GM12878 (cell line): ENCODE measurements around the gene EP300. TPM values are rescaled to one million over a fixed set of nuclear protein-coding genes. Genes with fewer than 3 reads are reported as not detected.
A peak's percentile ranks its signal among the peaks of the same experiment; 100 is the strongest.

Experiments
- BACH1 ChIP-seq: fragments of 450-650 bp; IDR thresholded peaks from 2 replicates; pipeline ENCODE4 v1.6.1; 2017; ENCODE audit warnings: mild to moderate bottlenecking, borderline replicate concordance
- BRCA1 ChIP-seq: IDR thresholded peaks from 2 replicates; pipeline ENCODE4 v1.6.1; 2011; ENCODE audit warnings: low read depth, low read length, improper control_type of control experiment
- CTCF ChIP-seq, 3 experiments: IDR thresholded peaks in 2 of 3; conservative IDR thresholded peaks in 1 of 3; 2 replicates each; pipeline ENCODE4 v1.5.1; 2011; ENCODE audit warnings: low read depth in 3 of 3, low read length in 3 of 3, mild to moderate bottlenecking in 3 of 3, control low read depth in 2 of 3, moderate library complexity in 2 of 3, inconsistent platforms in 1 of 3, mixed read lengths in 1 of 3; ENCODE audit not compliant: control insufficient read depth in 2 of 3, insufficient read depth in 1 of 3; ENCODE audit errors: extremely low read depth in 1 of 3
- DPF2 ChIP-seq: fragments of 450-650 bp; IDR thresholded peaks from 2 replicates; pipeline ENCODE4 v1.6.1; 2017; ENCODE audit warnings: mild to moderate bottlenecking
- EED ChIP-seq: sonication (generic); IDR thresholded peaks from 2 replicates; pipeline ENCODE4 v1.6.1; 2016; ENCODE audit warnings: antibody characterized with exemption, low read depth
- EGR1 ChIP-seq, 2 experiments: IDR thresholded peaks; 1 replicate in 1 of 2; 2 replicates in 1 of 2; pipeline ENCODE4 v1.6.1; 2011 to 2012; ENCODE audit warnings: low read depth in 2 of 2, low read length in 2 of 2, borderline replicate concordance in 1 of 2, mild to moderate bottlenecking in 1 of 2, moderate library complexity in 1 of 2
- ESRRA ChIP-seq: IDR thresholded peaks from 2 replicates; pipeline ENCODE4 v1.6.1; 2012; ENCODE audit warnings: mild to moderate bottlenecking, low read length, improper control_type of control experiment
- EZH2 ChIP-seq: IDR thresholded peaks from 2 replicates; pipeline ENCODE4 v1.6.1; 2012; ENCODE audit warnings: low read depth, mild to moderate bottlenecking, control low read depth, inconsistent platforms, low read length, borderline replicate concordance; ENCODE audit not compliant: control insufficient read depth
- HCFC1 ChIP-seq: fragments of 150-350 bp; IDR thresholded peaks from 2 replicates; pipeline ENCODE4 v1.6.1; 2014; ENCODE audit warnings: low read length
- NFXL1 ChIP-seq: fragments of 450-650 bp; IDR thresholded peaks from 2 replicates; pipeline ENCODE4 v1.6.1; 2017; ENCODE audit warnings: antibody characterized with exemption, mild to moderate bottlenecking, borderline replicate concordance
- NR2C1 ChIP-seq: fragments of 450-650 bp; IDR thresholded peaks from 2 replicates; pipeline ENCODE4 v1.6.1; 2017; ENCODE audit warnings: antibody characterized with exemption, mild to moderate bottlenecking, moderate library complexity
- PAX5 ChIP-seq: IDR thresholded peaks from 2 replicates; pipeline ENCODE4 v1.6.1; 2011; ENCODE audit warnings: low read depth, low read length, borderline replicate concordance
- PAX8 ChIP-seq: fragments of 450-650 bp; IDR thresholded peaks from 2 replicates; pipeline ENCODE4 v1.6.1; 2017; ENCODE audit warnings: mild to moderate bottlenecking, moderate library complexity
- POLR2AphosphoS5 ChIP-seq: IDR thresholded peaks from 2 replicates; pipeline ENCODE4 v1.6.1; 2011; ENCODE audit warnings: mild to moderate bottlenecking, low read length, inconsistent platforms
- RAD51 ChIP-seq: fragments of 450-650 bp; IDR thresholded peaks from 2 replicates; pipeline ENCODE4 v1.6.1; 2016; ENCODE audit warnings: moderate library complexity, mild to moderate bottlenecking, inconsistent platforms
- RBBP5 ChIP-seq: fragments of 200-600 bp; sonication (generic); conservative IDR thresholded peaks from 2 replicates; pipeline ENCODE4 v1.6.1; 2016
- RCOR1 ChIP-seq: conservative IDR thresholded peaks from 2 replicates; pipeline ENCODE4 v1.6.1; 2012; ENCODE audit warnings: low read depth, low read length, improper control_type of control experiment
- RUNX3 ChIP-seq: IDR thresholded peaks from 2 replicates; pipeline ENCODE4 v1.6.1; 2012; ENCODE audit warnings: low read length, inconsistent platforms
- SREBF1 ChIP-seq: IDR thresholded peaks from 2 replicates; pipeline ENCODE4 v1.6.1; 2012; ENCODE audit warnings: mild to moderate bottlenecking, low read length
- TARDBP ChIP-seq: IDR thresholded peaks from 2 replicates; pipeline ENCODE4 v1.6.1; 2016; ENCODE audit warnings: borderline replicate concordance
- TCF12 ChIP-seq: IDR thresholded peaks from 2 replicates; pipeline ENCODE4 v1.6.1; 2011; ENCODE audit warnings: low read depth, mild to moderate bottlenecking, low read length
- TCF3 ChIP-seq: IDR thresholded peaks from 2 replicates; pipeline ENCODE4 v1.6.1; 2012; ENCODE audit warnings: low read depth, mild to moderate bottlenecking, low read length, borderline replicate concordance; ENCODE audit not compliant: insufficient read depth
- YY1 ChIP-seq: IDR thresholded peaks from 2 replicates; pipeline ENCODE4 v1.6.1; 2011; ENCODE audit warnings: low read depth, mild to moderate bottlenecking, low read length
- ZBTB11 ChIP-seq: fragments of 450-650 bp; formaldehyde crosslinking; IDR thresholded peaks from 2 replicates; pipeline ENCODE4 v1.5.0; 2022; ENCODE audit warnings: mild to moderate bottlenecking, missing genetic modification characterization
- ZBTB33 ChIP-seq: fragments of 450-650 bp; IDR thresholded peaks from 2 replicates; pipeline ENCODE4 v1.6.1; 2017; ENCODE audit warnings: mild to moderate bottlenecking
- polyA plus RNA-seq, 11 experiments: library from polyadenylated mRNA; depleted of rRNA in 4 of 11; unstranded in 6 of 11; stranded (reverse) in 5 of 11; fragments of >200 nt; fragmentation: Nextera tagmentation in 4 of 11; fragmentation: Illumina TruSeq in 1 of 11; extraction: Ambion mirVana in 4 of 11; extraction: Trizol in 1 of 11; gene quantifications; 1 replicate in 1 of 11; 2 replicates in 10 of 11; pipeline versions ENCODE4 v1.2.1 to v1.2.3, GENCODE V29; 2011 to 2016; ENCODE audit warnings: inconsistent platforms in 2 of 11, missing spikeins in 2 of 11, low read depth in 1 of 11
- total RNA-seq, 4 experiments: library from RNA; depleted of rRNA in 3 of 4; stranded (reverse); fragments of >200 nt in 3 of 4; fragmentation: Illumina TruSeq in 1 of 4; extraction: Trizol in 1 of 4; gene quantifications; 2 replicates each; pipeline versions ENCODE4 v1.2.1 to v1.2.3, GENCODE V29; 2013 to 2021

Gene EP300
- total and polyA plus RNA-seq, 10 of the 15 experiments (the other 5 are each of a cell fraction or from before 2014, with no cell fraction given), result 5.5 to 48.5 (median 23.6) TPM

DNA sequence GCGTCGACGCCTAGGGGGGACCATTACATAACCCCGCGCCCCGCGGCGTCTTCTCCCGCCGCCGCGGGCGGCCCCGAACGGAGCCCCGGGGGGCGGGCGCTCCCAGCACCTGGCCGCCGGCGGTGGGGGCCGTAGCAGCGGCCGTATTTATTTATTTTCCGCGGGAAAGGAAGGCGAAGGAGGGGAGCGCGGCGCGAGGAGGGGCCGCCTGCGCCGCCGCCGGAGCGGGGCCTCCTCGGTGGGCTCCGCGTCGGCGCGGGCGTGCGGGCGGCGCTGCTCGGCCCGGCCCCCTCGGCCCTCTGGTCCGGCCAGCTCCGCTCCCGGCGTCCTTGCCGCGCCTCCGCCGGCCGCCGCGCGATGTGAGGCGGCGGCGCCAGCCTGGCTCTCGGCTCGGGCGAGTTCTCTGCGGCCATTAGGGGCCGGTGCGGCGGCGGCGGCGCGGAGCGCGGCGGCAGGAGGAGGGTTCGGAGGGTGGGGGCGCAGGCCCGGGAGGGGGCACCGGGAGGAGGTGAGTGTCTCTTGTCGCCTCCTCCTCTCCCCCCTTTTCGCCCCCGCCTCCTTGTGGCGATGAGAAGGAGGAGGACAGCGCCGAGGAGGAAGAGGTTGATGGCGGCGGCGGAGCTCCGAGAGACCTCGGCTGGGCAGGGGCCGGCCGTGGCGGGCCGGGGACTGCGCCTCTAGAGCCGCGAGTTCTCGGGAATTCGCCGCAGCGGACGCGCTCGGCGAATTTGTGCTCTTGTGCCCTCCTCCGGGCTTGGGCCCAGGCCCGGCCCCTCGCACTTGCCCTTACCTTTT is at the start of gene EP300 (continued):
- TF ChIP-seq CTCF (IDR thresholded peaks at IDR 0.05 in 2 of 3, conservative IDR thresholded peaks at IDR 0.05 in 1 of 3; ENCODE audit: control insufficient read depth in 2 of 3, extremely low read depth in 1 of 3, insufficient read depth in 1 of 3, low read depth in 3 of 3, low read length in 3 of 3) (peak in 1 of 3 experiments; percentile 27; a peak in 1 of 6 replicates), NFXL1 (no peak), RAD51 (no peak), TARDBP (no peak), ESRRA (no peak), RBBP5 (no peak), NR2C1 (0 out of 2 replicates have a peak, but pooled peaks have one; percentile 14), TCF12 (0 out of 2 replicates have a peak, but pooled peaks have one; percentile 1), POLR2AphosphoS5 (peak; percentile 76; the same call in 1 of the 2 replicates), BRCA1 (no peak), ZBTB33 (no peak), TCF3 (no peak), EGR1 (IDR thresholded peaks at IDR 0.05; ENCODE audit: borderline replicate concordance in 1 of 2, low read depth in 2 of 2, low read length in 2 of 2) (peak in 1 of 2 experiments; percentile 79; a peak in 2 of 3 replicates), EED (peak; percentile 6; the same call in 1 of the 2 replicates), EZH2 (no peak), HCFC1 (no peak), YY1 (peak; percentile 89; the same call in 1 of the 2 replicates), PAX5 (peak; percentile 40; the same call in 1 of the 2 replicates), DPF2 (peak; percentile 59), SREBF1 (no peak), BACH1 (peak; percentile 10), PAX8 (no peak), RCOR1 (no peak), ZBTB11 (no peak), RUNX3 (peak; percentile 45; the same call in 1 of the 2 replicates)
